Head of caudate nucleus (tissue), 42 donors: Measurements from ENCODE around the gene MSMB.

Experiments used
- DNase-seq, 42 donors: peaks; one replicate each; pipeline versions ENCODE4 v3.0.0 to v3.0.0-alpha.2; 2020 to 2021; ENCODE audit warnings: mixed read lengths in 7 of 42
- intact Hi-C: fragments of 100-400 bp; cut with DNase I; formaldehyde crosslinking; loops from one replicate; pipeline ENCODE4 v1.15.0; 2022

MSMB gene

DNA sequence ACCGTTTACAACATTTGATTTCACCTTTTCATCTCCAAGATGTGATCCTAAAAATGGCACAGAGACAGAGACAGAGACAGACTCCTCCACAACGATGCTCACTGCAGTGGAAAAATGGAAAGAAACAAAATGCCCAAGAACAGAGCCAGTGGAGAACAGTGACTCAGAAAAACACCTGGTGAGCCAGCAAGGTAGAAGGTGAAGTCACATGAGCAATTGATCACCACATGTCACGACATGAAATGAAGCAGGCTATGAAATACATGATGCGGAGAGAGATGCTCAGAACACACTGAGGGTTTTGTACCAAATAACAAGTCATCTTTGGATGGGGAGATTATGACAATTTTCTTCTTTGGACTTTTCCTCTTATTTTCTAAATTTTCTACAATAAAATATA lies 3.5 kb downstream of the MSMB start:
- intact Hi-C loops = no loop called here
- DNase-seq = no peak

- intact Hi-C loops = no loop called here
- no peak for DNase-seq
Observed at GRCh38 chr10:46040004-46040403, 6.1 kb downstream of the MSMB start.

GRCh38 chr10:46037107-46037825 lies 8.8 kb downstream of the MSMB start:
- intact Hi-C loops = loop anchor here (10.0 kb wide), 1 partner anchor 62 kb away; the partner anchor contains the start of gene TIMM23
- no peak for DNase-seq

- intact Hi-C loops = loop anchor here (10.0 kb wide), 1 partner anchor 61 kb away; the partner anchor contains the start of gene TIMM23
- DNase-seq = no peak
Observed at GRCh38 chr10:46035923-46036849, 9.9 kb downstream of the MSMB start.

GRCh38 chr10:46033602-46034011 lies 12.5 kb downstream of the MSMB start:
- no peak for DNase-seq
- intact Hi-C loops = loop anchor here (10.0 kb wide), 1 partner anchor 59 kb away; the partner anchor contains the start of gene TIMM23

DNA sequence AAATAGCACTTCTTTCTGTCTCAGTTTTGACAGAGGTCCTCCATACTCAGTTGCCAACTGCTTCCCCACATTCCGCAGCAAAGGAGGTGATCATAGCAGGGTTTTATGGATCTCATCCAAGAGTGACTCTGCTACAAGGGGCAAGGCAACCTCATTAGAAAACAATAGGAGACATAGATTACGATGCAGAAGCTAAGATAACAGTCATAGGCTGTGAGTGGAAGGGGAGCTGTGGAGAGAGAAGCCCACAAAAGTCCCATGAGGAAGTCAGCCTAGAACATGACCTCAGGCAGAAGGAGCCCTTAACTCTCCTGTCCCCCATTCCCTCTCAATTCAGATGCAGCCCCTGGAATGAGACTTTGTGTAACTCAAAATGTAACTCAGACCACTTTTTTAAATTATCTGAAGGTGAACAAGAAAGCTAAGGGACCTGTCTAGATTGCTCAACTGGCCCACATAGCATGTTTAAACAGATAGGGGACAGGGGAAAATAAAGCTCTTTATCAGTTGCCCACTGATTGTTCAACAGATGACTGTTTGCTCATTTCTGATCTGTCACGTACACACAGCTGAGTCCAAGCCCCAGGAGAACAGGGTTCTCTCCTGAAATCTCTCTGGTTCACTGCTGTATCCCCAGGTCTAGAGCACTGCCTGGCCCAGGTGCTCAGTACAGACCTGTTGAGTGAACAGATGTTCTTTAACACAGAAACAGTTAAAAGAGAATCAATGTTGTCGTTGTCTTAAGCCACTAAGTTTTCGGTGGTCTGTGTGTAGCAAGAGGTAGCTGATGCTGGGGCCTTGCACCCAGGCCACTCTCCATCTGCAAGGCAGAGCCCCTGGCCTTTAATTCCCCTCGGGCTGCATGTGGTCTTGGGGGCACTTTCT lies 14.2 kb downstream of the MSMB start:
- intact Hi-C loops = loop anchor here (10.0 kb wide), 1 partner anchor 57 kb away; the partner anchor contains the start of gene TIMM23
- DNase-seq = no peak

DNA sequence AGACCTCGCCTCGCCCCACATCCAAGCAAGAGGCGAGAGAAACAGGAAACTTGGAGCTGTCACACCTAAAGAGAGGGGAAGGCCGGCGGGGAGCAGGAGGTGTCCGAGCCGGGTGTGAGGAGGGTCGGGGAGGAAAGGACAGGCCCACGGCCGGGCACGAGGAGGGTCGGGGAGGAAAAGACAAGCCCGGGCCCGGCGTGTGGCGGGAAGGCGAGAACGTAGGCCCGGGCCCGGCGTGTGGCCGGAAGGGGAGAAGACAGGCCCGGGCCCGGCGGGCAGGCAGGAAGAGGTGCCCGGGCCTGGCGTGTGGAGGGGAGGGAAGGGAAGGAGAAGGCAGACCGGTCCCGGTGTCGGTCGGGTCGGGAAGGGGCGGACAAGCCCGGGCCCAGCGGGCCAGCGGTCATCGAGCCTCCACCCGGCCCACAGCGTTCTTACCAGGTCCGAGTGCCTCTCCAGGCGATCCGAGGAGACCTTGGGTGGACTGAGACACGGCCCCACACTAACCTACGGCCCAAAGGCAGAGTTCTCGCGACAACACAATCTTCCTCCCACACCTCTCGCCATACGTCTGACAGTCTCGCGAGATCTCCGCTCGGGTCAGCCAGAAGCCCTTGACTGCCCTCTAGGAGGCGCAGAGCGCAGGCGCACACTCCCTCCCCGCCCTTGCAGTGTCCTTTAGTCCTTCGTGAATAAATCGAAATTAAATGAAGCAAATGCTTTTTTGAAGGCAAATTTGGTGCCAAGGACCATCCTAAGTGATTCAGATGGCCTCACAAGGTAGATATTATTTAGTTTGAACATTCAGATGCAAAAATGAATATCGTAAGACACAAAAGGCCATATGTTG lies 15.8 kb downstream of the MSMB start, which contains the start of gene NCOA4:
Gene NCOA4 (minus strand): TSS at position 533 of the 847 bp plus-strand sequence. CDS start 13,943 bp downstream, outside the sequence.
- DNase-seq = peak; percentile 92 to 99 (median 97)
- intact Hi-C loops = loop anchor here (10.0 kb wide), 1 partner anchor 56 kb away; the partner anchor contains the start of gene TIMM23

- no peak for DNase-seq
- intact Hi-C loops = loop anchor here (10.0 kb wide), 1 partner anchor 55 kb away; the partner anchor contains the start of gene TIMM23
Observed at GRCh38 chr10:46029461-46030030, 16.5 kb downstream of the MSMB start.

DNA sequence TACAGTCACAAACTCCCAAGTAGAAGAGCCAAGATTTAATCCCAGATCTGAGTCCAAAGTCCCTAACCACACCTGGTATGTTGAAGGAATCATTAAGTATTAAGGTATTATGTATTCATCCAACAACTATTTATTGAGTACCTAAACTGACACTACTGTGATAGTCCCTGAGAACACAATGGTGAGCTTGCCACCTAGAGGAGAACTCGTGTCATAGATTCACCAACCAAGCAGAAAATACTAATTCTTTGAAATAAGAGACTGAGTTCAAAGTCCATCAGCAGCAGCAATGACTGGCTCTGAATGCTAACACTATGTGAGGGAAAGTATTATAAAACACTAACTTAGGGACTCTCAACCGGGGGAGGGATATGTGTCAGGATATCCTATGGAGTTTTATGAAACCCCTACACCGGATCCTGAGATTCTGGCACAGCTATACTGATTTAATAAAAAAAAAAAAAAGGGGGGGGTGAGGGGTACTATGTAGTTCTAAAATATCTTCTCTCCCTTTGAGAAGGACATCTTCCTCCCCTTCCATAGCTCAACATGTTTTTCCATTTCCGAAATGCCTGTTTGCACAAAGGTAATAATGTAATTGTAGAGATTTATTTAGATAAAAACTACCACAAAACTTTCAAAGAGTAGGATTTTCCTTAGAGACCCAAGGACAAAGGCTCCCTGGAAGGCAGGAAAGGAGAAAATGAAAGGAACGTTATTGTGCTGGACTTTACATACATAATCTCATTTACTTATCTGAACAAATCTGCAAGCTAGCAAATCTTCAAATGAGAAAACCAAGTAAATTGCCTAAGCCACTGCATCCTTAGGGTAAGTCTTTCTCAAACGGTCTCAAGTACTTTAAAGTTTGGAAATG lies 17.2 kb downstream of the MSMB start:
- intact Hi-C loops = no loop called here
- peak in 13 of 42 donors; percentile 6 to 57 (median 32) for DNase-seq

DNA sequence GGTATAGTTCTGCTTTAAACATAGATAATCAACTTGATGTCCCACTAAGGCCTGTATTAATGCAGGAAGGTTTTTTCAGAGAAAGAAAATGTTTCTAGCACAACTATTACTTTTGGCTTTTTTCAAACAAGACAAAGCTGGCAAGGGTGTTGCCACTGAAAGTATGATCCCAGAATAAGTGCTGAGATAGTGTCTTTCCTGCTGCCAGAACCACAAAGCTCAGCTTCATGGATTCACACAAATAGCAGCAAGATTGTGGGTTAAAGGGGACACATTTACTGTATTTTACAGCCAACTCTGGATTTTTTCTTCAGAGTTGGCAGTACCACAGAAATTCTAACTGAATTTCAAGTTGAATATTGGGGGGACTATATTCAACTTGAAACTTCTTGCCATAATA lies 20.0 kb downstream of the MSMB start:
- intact Hi-C loops = no loop called here
- DNase-seq = no peak

DNA sequence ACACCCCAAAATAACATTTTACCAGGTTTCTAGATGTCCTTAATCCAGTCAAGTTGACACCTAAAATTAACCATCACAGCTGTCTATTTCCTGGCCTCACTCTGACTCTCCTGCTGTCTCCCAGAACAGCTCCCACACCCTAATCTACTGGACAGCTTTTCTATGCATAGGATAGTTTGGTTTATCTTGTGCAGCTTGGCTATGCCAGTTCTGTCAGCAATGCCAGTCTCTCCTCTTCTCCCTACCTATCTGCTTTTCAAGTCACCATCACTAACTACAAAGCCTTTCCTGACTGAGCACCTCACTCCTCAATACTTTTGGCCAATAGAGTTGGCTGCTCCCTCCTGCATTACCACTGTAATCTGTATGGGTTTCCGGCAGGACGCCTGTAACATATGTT lies 20.7 kb downstream of the MSMB start:
- intact Hi-C loops = no loop called here
- no peak for DNase-seq

- intact Hi-C loops = no loop called here
- DNase-seq = no peak
Observed at GRCh38 chr10:46024948-46025347, 21.1 kb downstream of the MSMB start.

GRCh38 chr10:46022978-46023702 lies 22.9 kb downstream of the MSMB start:
- DNase-seq = peak; percentile 77 to 95 (median 90)
- intact Hi-C loops = no loop called here

DNA sequence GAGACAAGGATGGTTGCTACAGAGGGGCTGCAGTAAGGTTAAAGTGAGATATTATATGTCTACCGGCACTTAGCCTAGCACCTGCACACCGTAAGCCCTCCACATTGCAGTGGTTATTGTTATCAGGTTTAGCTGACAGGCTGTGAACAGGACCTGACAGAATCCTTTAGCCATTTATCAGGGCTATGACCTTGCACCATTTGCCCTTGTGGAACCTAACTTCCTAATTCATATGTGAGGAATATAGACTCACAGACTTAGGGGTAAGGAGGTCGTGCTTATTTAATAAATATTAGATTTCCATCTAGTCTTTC lies 25.8 kb downstream of the MSMB start:
- DNase-seq = no peak
- intact Hi-C loops = no loop called here

GRCh38 chr10:46019569-46020343 lies 26.3 kb downstream of the MSMB start:
- DNase-seq = peak in 18 of 42 donors; percentile 17 to 55 (median 32)
- intact Hi-C loops = no loop called here
